ENCODE results near the gene RBM17. TPM values are rescaled to one million over a fixed set of nuclear protein-coding genes. Genes with fewer than 3 reads are reported as not detected.

RBM17 gene
- total RNA-seq, 1 experiment from 2014 or later = 65.4 TPM

DNA sequence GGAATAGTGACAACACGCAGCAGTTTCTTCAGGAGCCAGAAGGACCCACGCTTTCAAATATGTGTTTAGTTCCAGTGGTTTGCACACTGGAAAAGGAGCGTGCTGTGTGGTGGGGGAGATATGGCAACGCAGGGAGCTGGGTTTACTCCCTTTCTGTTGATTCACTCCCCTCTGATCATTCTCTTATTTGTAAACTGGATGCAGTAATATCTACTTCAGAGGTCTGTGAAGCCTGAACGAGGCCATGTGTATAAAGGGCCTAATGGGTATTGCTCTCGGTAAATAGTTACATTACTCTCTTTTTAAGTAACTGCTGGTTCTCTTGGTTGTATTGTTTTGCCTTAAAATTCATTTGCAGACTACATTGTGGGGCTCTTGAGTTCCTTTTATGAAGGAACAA is 19.2 kb downstream of the RBM17 start:
- ChIA-PET CTCF (no interaction called here), POLR2A (no interaction called here)
- ATAC-seq (no peak), DNase-seq (ENCODE audit: low read depth, low spot score) (no peak)
- Histone ChIP-seq H3K9me3 (ENCODE audit: control insufficient read depth, insufficient read depth, low read depth, low read length) (no peaks in the 10 kb centered on the region), H3K4me3 (ENCODE audit: low read depth in 2 of 2, low read length in 2 of 2) (no peak overlapping the region), H3K36me3 (ENCODE audit: control insufficient read depth, insufficient read depth, low read length) (peaks cover 36% of the 10 kb centered on the region), H3K27me3 (ENCODE audit: control insufficient read depth, insufficient read depth, low read length) (no peaks in the 10 kb centered on the region), H3K27ac (ENCODE audit: low read length) (no peak overlapping the region), H3K4me1 (ENCODE audit: control insufficient read depth, insufficient read depth, low read length) (no peaks in the 10 kb centered on the region)
- in situ Hi-C loops (cut with HindIII; ENCODE audit: low pct_unique_long_range_greater_than_20kb, low sequenced_read_pairs) = no loop called here
- no TSS peak for BruUV-seq (replicated peaks)
- intact Hi-C loops (cut with micrococcal nuclease; ENCODE audit: unreplicated experiment) = loop anchor here (2.0 to 10.0 kb wide), 2 partner anchors 47 to 295 kb away; no protein-coding TSS in a partner anchor
- TF ChIP-seq POLR2AphosphoS5 (IDR thresholded peaks at IDR 0.05; ENCODE audit: low read depth, low read length) = no peak
- TF ChIP-seq, protein P1, sequence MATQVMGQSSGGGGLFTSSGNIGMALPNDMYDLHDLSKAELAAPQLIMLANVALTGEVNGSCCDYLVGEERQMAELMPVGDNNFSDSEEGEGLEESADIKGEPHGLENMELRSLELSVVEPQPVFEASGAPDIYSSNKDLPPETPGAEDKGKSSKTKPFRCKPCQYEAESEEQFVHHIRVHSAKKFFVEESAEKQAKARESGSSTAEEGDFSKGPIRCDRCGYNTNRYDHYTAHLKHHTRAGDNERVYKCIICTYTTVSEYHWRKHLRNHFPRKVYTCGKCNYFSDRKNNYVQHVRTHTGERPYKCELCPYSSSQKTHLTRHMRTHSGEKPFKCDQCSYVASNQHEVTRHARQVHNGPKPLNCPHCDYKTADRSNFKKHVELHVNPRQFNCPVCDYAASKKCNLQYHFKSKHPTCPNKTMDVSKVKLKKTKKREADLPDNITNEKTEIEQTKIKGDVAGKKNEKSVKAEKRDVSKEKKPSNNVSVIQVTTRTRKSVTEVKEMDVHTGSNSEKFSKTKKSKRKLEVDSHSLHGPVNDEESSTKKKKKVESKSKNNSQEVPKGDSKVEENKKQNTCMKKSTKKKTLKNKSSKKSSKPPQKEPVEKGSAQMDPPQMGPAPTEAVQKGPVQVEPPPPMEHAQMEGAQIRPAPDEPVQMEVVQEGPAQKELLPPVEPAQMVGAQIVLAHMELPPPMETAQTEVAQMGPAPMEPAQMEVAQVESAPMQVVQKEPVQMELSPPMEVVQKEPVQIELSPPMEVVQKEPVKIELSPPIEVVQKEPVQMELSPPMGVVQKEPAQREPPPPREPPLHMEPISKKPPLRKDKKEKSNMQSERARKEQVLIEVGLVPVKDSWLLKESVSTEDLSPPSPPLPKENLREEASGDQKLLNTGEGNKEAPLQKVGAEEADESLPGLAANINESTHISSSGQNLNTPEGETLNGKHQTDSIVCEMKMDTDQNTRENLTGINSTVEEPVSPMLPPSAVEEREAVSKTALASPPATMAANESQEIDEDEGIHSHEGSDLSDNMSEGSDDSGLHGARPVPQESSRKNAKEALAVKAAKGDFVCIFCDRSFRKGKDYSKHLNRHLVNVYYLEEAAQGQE (IDR thresholded peaks at IDR 0.05; ENCODE audit: insufficient read depth in 1 of 2, low read depth in 2 of 2, low read length in 1 of 2) = no peak
- no peak for TF ChIP-seq SIN3A (IDR thresholded peaks at IDR 0.05; ENCODE audit: borderline replicate concordance, insufficient read depth, low read depth, low read length)
- no peak for TF ChIP-seq CTCF (IDR thresholded peaks at IDR 0.05)
- no peak for TF ChIP-seq TCF7L2 (IDR thresholded peaks at IDR 0.05; ENCODE audit: low read depth, low read length)

DNA sequence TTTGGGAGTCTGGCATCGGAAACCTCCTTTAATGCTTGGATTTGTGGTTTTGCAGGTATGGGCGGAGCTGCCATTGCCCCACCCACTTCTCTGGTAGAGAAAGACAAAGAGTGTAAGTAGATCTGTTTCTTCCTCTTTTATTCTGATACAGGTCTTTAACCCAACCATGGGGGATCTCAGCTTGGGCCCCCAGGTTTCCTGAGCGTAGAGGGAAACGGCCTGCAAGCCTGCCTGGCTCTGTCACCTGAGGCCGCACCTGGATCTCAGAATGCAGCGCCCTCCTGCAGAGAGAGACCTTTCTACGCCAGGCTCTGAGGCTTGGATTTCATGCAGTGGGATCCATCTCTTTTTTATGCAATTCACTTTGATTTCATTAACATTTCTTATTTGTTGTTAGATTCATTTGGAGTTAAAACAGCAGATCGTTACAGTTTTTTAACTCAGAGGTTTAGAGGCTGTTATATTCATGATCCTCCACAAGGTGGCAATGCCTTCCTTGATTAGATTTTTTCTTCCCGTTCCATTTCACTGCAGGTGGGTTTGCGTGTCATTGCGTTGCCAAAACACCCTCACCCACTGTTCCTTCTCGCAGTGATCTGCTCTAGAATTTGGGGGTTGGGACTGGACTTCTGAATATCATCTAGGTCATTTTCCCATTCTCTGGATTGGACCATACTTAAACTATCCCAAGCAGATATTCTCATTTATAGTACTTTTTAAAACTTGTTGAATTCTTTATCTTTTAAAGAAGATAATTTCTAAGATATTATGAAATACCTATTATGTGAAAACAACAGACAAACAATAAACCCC is 20.0 kb downstream of the RBM17 start:
- Histone ChIP-seq H3K9me3 (ENCODE audit: control insufficient read depth, insufficient read depth, low read depth, low read length) (no peaks in the 10 kb centered on the region), H3K4me3 (ENCODE audit: low read depth in 2 of 2, low read length in 2 of 2) (no peak overlapping the region), H3K4me1 (ENCODE audit: control insufficient read depth, insufficient read depth, low read length) (no peaks in the 10 kb centered on the region), H3K36me3 (ENCODE audit: control insufficient read depth, insufficient read depth, low read length) (peaks cover 33% of the 10 kb centered on the region), H3K27me3 (ENCODE audit: control insufficient read depth, insufficient read depth, low read length) (no peaks in the 10 kb centered on the region), H3K27ac (ENCODE audit: low read length) (no peak overlapping the region)
- peak; percentile 76 for TF ChIP-seq CTCF (IDR thresholded peaks at IDR 0.05)
- TF ChIP-seq SIN3A (IDR thresholded peaks at IDR 0.05; ENCODE audit: borderline replicate concordance, insufficient read depth, low read depth, low read length) = no peak
- intact Hi-C loops (cut with micrococcal nuclease; ENCODE audit: unreplicated experiment) = loop anchor here (2.0 to 10.0 kb wide), 2 partner anchors 46 to 294 kb away; no protein-coding TSS in a partner anchor
- DNase-seq (ENCODE audit: low read depth, low spot score) = peak; percentile 20
- BruUV-seq (replicated peaks) = no TSS peak
- in situ Hi-C loops (cut with HindIII; ENCODE audit: low pct_unique_long_range_greater_than_20kb, low sequenced_read_pairs) = no loop called here
- CTCF ChIA-PET = no interaction called here
- POLR2A ChIA-PET = no interaction called here
- ATAC-seq = no peak

All from Panc1 (cell line).